ENCODE results near the gene REELD1.

Gene REELD1

GRCh38 chr4:146232131-146232722 lies 17.9 kb downstream of the REELD1 start:
- Histone ChIP-seq H4K20me1 (ENCODE audit: control insufficient read depth, insufficient read depth, low read depth, low read length) (no peaks in the 10 kb centered on the region), H3K27ac (ENCODE audit: low read depth, low read length) (no peak overlapping the region), H3F3A (ENCODE audit: control insufficient read depth, insufficient read depth) (no peaks in the 10 kb centered on the region), H3K27me3 (ENCODE audit: control insufficient read depth, low read length) (0 out of 2 replicates have a peak, but pooled peaks cover 2% of the 10 kb centered on the region), H3K4me2 (ENCODE audit: low read length) (no peak overlapping the region), H3K9me3 (ENCODE audit: control insufficient read depth, insufficient read depth, low read length) (no peaks in the 10 kb centered on the region), H3K9me2 (replicated peaks; ENCODE audit: control insufficient read depth, low read length) (no peaks in the 10 kb centered on the region), H3K36me3 (ENCODE audit: control insufficient read depth, low read length) (no peaks in the 10 kb centered on the region), H3K79me2 (ENCODE audit: control insufficient read depth, low read length) (no peaks in the 10 kb centered on the region), H3K4me1 (ENCODE audit: control insufficient read depth, low read length) (no peaks in the 10 kb centered on the region), H3K4me3 (ENCODE audit: low read length) (no peak overlapping the region)
- TF ChIP-seq EZH2phosphoT487 (IDR thresholded peaks at IDR 0.05; ENCODE audit: borderline replicate concordance, low read length) (no peak), CTCF (IDR thresholded peaks at IDR 0.05; ENCODE audit: low read depth, low read length, poor library complexity, severe bottlenecking) (no peak)

- no peaks in the 10 kb centered on the region for H4K20me1 ChIP-seq (ENCODE audit: control insufficient read depth, insufficient read depth, low read depth, low read length)
- H3K79me2 ChIP-seq (ENCODE audit: control insufficient read depth, low read length) = no peaks in the 10 kb centered on the region
- no peak overlapping the region for H3K27ac ChIP-seq (ENCODE audit: low read depth, low read length)
- H3K9me3 ChIP-seq (ENCODE audit: control insufficient read depth, insufficient read depth, low read length) = no peaks in the 10 kb centered on the region
- H3K9me2 ChIP-seq (replicated peaks; ENCODE audit: control insufficient read depth, low read length) = no peaks in the 10 kb centered on the region
- H3K36me3 ChIP-seq (ENCODE audit: control insufficient read depth, low read length) = no peaks in the 10 kb centered on the region
- TF ChIP-seq EZH2phosphoT487 (IDR thresholded peaks at IDR 0.05; ENCODE audit: borderline replicate concordance, low read length) (no peak), CTCF (IDR thresholded peaks at IDR 0.05; ENCODE audit: low read depth, low read length, poor library complexity, severe bottlenecking) (no peak)
- no peak overlapping the region for H3K4me2 ChIP-seq (ENCODE audit: low read length)
- no peaks in the 10 kb centered on the region for H3K4me1 ChIP-seq (ENCODE audit: control insufficient read depth, low read length)
- H3F3A ChIP-seq (ENCODE audit: control insufficient read depth, insufficient read depth) = no peaks in the 10 kb centered on the region
- H3K4me3 ChIP-seq (ENCODE audit: low read length) = no peak overlapping the region
- H3K27me3 ChIP-seq (ENCODE audit: control insufficient read depth, low read length) = no peaks in the 10 kb centered on the region
Observed at GRCh38 chr4:146235654-146236177, 21.4 kb downstream of the REELD1 start.

GRCh38 chr4:146236216-146236615 lies 21.9 kb downstream of the REELD1 start:
- no peaks in the 10 kb centered on the region for H3K79me2 ChIP-seq (ENCODE audit: control insufficient read depth, low read length)
- H3F3A ChIP-seq (ENCODE audit: control insufficient read depth, insufficient read depth) = no peaks in the 10 kb centered on the region
- no peaks in the 10 kb centered on the region for H3K36me3 ChIP-seq (ENCODE audit: control insufficient read depth, low read length)
- no peaks in the 10 kb centered on the region for H3K27me3 ChIP-seq (ENCODE audit: control insufficient read depth, low read length)
- H3K27ac ChIP-seq (ENCODE audit: low read depth, low read length) = no peak overlapping the region
- H3K4me2 ChIP-seq (ENCODE audit: low read length) = no peak overlapping the region
- no peaks in the 10 kb centered on the region for H3K4me1 ChIP-seq (ENCODE audit: control insufficient read depth, low read length)
- no peak overlapping the region for H3K4me3 ChIP-seq (ENCODE audit: low read length)
- no peaks in the 10 kb centered on the region for H3K9me3 ChIP-seq (ENCODE audit: control insufficient read depth, insufficient read depth, low read length)
- H3K9me2 ChIP-seq (replicated peaks; ENCODE audit: control insufficient read depth, low read length) = no peaks in the 10 kb centered on the region
- no peak for TF ChIP-seq EZH2phosphoT487 (IDR thresholded peaks at IDR 0.05; ENCODE audit: borderline replicate concordance, low read length)
- no peak for TF ChIP-seq CTCF (IDR thresholded peaks at IDR 0.05; ENCODE audit: low read depth, low read length, poor library complexity, severe bottlenecking)
- no peaks in the 10 kb centered on the region for H4K20me1 ChIP-seq (ENCODE audit: control insufficient read depth, insufficient read depth, low read depth, low read length)

Measured in DOHH2 (cell line).